NCI-H128 (cell line): ENCODE data around the gene RNF152.
"Not testable (repeated sequence)": the region's sequence is repeated elsewhere in the genome, so short reads cannot be mapped to it uniquely, and the experiment has no call there.

ENCODE experiments used
- DNase-seq: peaks from one replicate; lab custom pipeline; 2025; ENCODE audit not compliant: unreplicated experiment; lab: John Stamatoyannopoulos, UW

The RNF152 gene

GRCh38 chr18:61822879-61823278, 69.9 kb downstream of the RNF152 start:
- DNase-seq = no peak

- no peak for DNase-seq
Measured at GRCh38 chr18:61821748-61822147, 71.1 kb downstream of the RNF152 start.

GRCh38 chr18:61820882-61821281, 71.9 kb downstream of the RNF152 start:
- DNase-seq = no peak

GRCh38 chr18:61817086-61817485, 75.7 kb downstream of the RNF152 start:
- no peak for DNase-seq

GRCh38 chr18:61815885-61816470, 76.8 kb downstream of the RNF152 start:
- no peak for DNase-seq

GRCh38 chr18:61808286-61808685, 84.5 kb downstream of the RNF152 start:
- no peak for DNase-seq

- DNase-seq = no peak
Measured at GRCh38 chr18:61803393-61803792, 89.4 kb downstream of the RNF152 start.

GRCh38 chr18:61797696-61798590, 94.9 kb downstream of the RNF152 start:
- DNase-seq = peak; percentile 39

- no peak for DNase-seq
Measured at GRCh38 chr18:61791031-61791430, 101.8 kb downstream of the RNF152 start.

- not testable (repeated sequence) for DNase-seq
Measured at GRCh38 chr18:61787011-61787670, 105.7 kb downstream of the RNF152 start.

GRCh38 chr18:61785588-61785987, 107.2 kb downstream of the RNF152 start:
- DNase-seq = no peak

- no peak for DNase-seq
Measured at GRCh38 chr18:61784834-61785233, 108.0 kb downstream of the RNF152 start.

- no peak for DNase-seq
Measured at GRCh38 chr18:61782545-61782944, 110.3 kb downstream of the RNF152 start.

- DNase-seq = not testable (repeated sequence)
Measured at GRCh38 chr18:61776201-61776600, 116.6 kb downstream of the RNF152 start.

- DNase-seq = no peak
Measured at GRCh38 chr18:61774846-61775245, 118.0 kb downstream of the RNF152 start.

GRCh38 chr18:61772293-61772848, 120.4 kb downstream of the RNF152 start:
- no peak for DNase-seq

- no peak for DNase-seq
Measured at GRCh38 chr18:61771861-61772260, 120.9 kb downstream of the RNF152 start.

- DNase-seq = no peak
Measured at GRCh38 chr18:61770279-61770678, 122.5 kb downstream of the RNF152 start.

GRCh38 chr18:61766266-61766884, 126.4 kb downstream of the RNF152 start:
- DNase-seq = no peak

- DNase-seq = no peak
Measured at GRCh38 chr18:61765097-61765496, 127.7 kb downstream of the RNF152 start.

- no peak for DNase-seq
Measured at GRCh38 chr18:61764381-61764780, 128.4 kb downstream of the RNF152 start.
